ENCODE results near the gene RBM47. TPM values are rescaled to one million over a fixed set of nuclear protein-coding genes. Genes with fewer than 3 reads are reported as not detected.

The RBM47 gene
- total RNA-seq, 3 donors from 2014 or later: 66.6 to 151 (median 89.5) TPM

DNA sequence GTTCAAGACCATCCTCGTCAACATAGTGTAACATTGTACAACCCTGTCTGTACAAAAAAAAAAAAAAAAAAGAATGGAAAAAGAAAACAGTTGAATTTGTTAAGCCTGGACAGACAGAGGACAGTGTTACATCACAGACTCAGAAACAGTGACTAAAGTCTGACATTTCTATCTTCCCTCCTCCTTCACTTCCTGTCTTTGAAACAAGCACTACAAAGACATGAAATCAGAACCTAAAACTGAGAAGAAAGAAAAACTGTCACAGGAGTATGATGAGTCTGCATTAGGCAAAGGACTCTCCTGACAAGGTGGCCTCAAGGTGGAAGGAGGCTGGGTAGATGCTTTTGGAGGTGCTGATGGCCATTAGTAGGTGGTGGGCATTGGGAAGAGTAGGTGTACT is 126.7 kb downstream of the RBM47 start:
- Histone ChIP-seq H3K4me1 (no peaks in the 10 kb centered on the region), H3K36me3 (no peaks in the 10 kb centered on the region), H3K27ac (no peak overlapping the region), H3K9me3 (no peaks in the 10 kb centered on the region), H3K4me3 (no peak overlapping the region), H3K27me3 (no peaks in the 10 kb centered on the region)
- intact Hi-C loops (cut with DNase I; ENCODE audit: low total_unique reads): no loop called here
- no peak for TF ChIP-seq POLR2AphosphoS5 (IDR thresholded peaks at IDR 0.05)
- TF ChIP-seq, protein P1, sequence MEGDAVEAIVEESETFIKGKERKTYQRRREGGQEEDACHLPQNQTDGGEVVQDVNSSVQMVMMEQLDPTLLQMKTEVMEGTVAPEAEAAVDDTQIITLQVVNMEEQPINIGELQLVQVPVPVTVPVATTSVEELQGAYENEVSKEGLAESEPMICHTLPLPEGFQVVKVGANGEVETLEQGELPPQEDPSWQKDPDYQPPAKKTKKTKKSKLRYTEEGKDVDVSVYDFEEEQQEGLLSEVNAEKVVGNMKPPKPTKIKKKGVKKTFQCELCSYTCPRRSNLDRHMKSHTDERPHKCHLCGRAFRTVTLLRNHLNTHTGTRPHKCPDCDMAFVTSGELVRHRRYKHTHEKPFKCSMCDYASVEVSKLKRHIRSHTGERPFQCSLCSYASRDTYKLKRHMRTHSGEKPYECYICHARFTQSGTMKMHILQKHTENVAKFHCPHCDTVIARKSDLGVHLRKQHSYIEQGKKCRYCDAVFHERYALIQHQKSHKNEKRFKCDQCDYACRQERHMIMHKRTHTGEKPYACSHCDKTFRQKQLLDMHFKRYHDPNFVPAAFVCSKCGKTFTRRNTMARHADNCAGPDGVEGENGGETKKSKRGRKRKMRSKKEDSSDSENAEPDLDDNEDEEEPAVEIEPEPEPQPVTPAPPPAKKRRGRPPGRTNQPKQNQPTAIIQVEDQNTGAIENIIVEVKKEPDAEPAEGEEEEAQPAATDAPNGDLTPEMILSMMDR (IDR thresholded peaks at IDR 0.05): no peak
- TF ChIP-seq POLR2A (IDR thresholded peaks at IDR 0.05): no peak
- no peak for DNase-seq (ENCODE audit: low spot score in 2 of 2)

DNA sequence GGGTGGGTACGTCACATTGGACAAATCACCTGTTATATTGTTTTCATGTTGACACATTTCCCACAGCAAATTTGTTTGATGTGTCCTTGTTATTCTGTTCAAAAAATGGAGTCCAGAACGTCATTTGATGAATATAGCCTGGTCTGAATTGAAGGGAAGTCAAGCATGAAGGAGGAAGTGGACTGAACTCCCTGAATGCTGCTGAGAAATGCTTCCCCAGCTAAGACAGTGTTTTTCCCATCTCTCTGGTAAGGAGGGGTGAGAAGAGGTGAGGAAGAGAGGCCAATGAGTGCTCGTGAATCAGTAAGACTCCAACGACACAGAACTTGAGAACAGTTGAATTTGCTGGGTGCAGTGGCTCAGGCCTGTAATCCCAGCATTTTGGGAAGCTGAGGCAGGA is 127.4 kb downstream of the RBM47 start:
- no peak for DNase-seq (ENCODE audit: low spot score in 2 of 2)
- Histone ChIP-seq H3K4me3 (no peak overlapping the region), H3K27ac (no peak overlapping the region), H3K36me3 (no peaks in the 10 kb centered on the region), H3K9me3 (no peaks in the 10 kb centered on the region), H3K27me3 (no peaks in the 10 kb centered on the region), H3K4me1 (no peaks in the 10 kb centered on the region)
- TF ChIP-seq, protein P1 (IDR thresholded peaks at IDR 0.05): no peak
- TF ChIP-seq POLR2A (IDR thresholded peaks at IDR 0.05): no peak
- no peak for TF ChIP-seq POLR2AphosphoS5 (IDR thresholded peaks at IDR 0.05)
- intact Hi-C loops (cut with DNase I; ENCODE audit: low total_unique reads): no loop called here

- TF ChIP-seq, protein P1 (IDR thresholded peaks at IDR 0.05): no peak
- TF ChIP-seq POLR2A (IDR thresholded peaks at IDR 0.05): no peak
- TF ChIP-seq POLR2AphosphoS5 (IDR thresholded peaks at IDR 0.05): no peak
- intact Hi-C loops (cut with DNase I; ENCODE audit: low total_unique reads): no loop called here
- Histone ChIP-seq H3K4me3 (no peak overlapping the region), H3K9me3 (no peaks in the 10 kb centered on the region), H3K4me1 (no peaks in the 10 kb centered on the region), H3K27ac (no peak overlapping the region), H3K27me3 (no peaks in the 10 kb centered on the region), H3K36me3 (no peaks in the 10 kb centered on the region)
- no peak for DNase-seq (ENCODE audit: low spot score in 2 of 2)
Observed at GRCh38 chr4:40500781-40501180, 128.9 kb downstream of the RBM47 start.

DNA sequence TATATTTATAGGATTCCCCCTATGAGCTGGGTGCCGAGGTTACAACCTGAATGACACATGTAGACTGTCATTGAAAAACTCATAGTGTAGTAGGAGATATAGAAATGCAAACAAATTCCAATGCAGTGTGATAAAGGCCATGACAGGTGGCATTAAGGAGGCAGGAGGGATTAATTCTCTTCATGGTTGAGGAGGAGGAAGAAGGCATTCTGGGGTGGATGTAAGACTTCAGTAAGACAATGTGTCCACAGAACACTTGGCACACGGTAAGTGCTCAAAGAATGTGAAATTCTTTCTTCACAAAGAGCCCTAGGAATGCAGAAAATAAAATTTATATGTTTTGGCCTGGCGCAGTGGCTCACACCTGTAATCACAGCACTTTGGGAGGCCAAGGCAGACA is 136.5 kb downstream of the RBM47 start:
- Histone ChIP-seq H3K36me3 (no peaks in the 10 kb centered on the region), H3K4me3 (no peak overlapping the region), H3K27me3 (no peaks in the 10 kb centered on the region), H3K4me1 (no peaks in the 10 kb centered on the region), H3K27ac (peak overlapping the region in 1 of 2 donors; percentile 51), H3K9me3 (no peaks in the 10 kb centered on the region)
- TF ChIP-seq, protein P1 (IDR thresholded peaks at IDR 0.05): no peak
- TF ChIP-seq POLR2A (IDR thresholded peaks at IDR 0.05) (no peak), POLR2AphosphoS5 (IDR thresholded peaks at IDR 0.05) (no peak)
- intact Hi-C loops (cut with DNase I; ENCODE audit: low total_unique reads): no loop called here
- DNase-seq (ENCODE audit: low spot score in 2 of 2): no peak

- Histone ChIP-seq H3K36me3 (no peaks in the 10 kb centered on the region), H3K4me3 (no peak overlapping the region), H3K27ac (peak overlapping the region in 1 of 2 donors; percentile 51), H3K9me3 (no peaks in the 10 kb centered on the region), H3K4me1 (no peaks in the 10 kb centered on the region), H3K27me3 (no peaks in the 10 kb centered on the region)
- intact Hi-C loops (cut with DNase I; ENCODE audit: low total_unique reads): no loop called here
- TF ChIP-seq, protein P1 (IDR thresholded peaks at IDR 0.05): no peak
- TF ChIP-seq POLR2AphosphoS5 (IDR thresholded peaks at IDR 0.05) (no peak), POLR2A (IDR thresholded peaks at IDR 0.05) (no peak)
- no peak for DNase-seq (ENCODE audit: low spot score in 2 of 2)
Observed at GRCh38 chr4:40492691-40493090, 137.0 kb downstream of the RBM47 start.
